HepG2 (cell line): ENCODE measurements around the gene NXPE3. TPM values are rescaled to one million over a fixed set of nuclear protein-coding genes. Genes with fewer than 3 reads are reported as not detected.
"Not testable (repeated sequence)": the region's sequence is repeated elsewhere in the genome, so short reads cannot be mapped to it uniquely, and the experiment has no call there.

Experiments used
- ATAC-seq: fragments of 200-7000 bp; cut with Tn5 transposase; 3 replicates; pipeline ENCODE4 v1.9.1; 2020; ENCODE audit warnings: mild to moderate bottlenecking, moderate library complexity
- BruUV-seq: library from RNA; stranded (reverse); fragments of 400-500 nt; replicated peaks from 2 replicates; lab custom pipeline; 2021; lab: Mats Ljungman, UMichigan
- CTCF ChIA-PET: fragments of 300-600 bp; formaldehyde crosslinking; extraction: SDS; loops from one replicate; lab custom pipeline; 2021; ENCODE audit warnings: low total read pairs, inconsistent platforms, low intra/inter-chr PET ratio; lab: Yijun Ruan, JAX
- POLR2A ChIA-PET: fragments of 350-600 bp; sonication (Branson Sonifier 250); formaldehyde crosslinking; loops from one replicate; lab custom pipeline; 2020; ENCODE audit warnings: antibody characterized with exemption, inconsistent platforms; lab: Yijun Ruan, JAX
- DNase-seq: peaks from one replicate; pipeline ENCODE4 v3.0.0-alpha.2; 2015; ENCODE audit warnings: low spot score
- FAIRE-seq: peaks from 3 replicates; lab custom pipeline; 2011; peaks lifted over from hg19 to GRCh38; lab: Jason Lieb, UNC
- H2AFZ ChIP-seq: one replicate; pipeline ENCODE4 v1.6.1; 2011; ENCODE audit warnings: low read length, inconsistent platforms
- H3K27ac ChIP-seq: fragments of 300-600 bp; 3 replicates; pipeline ENCODE4 v1.8.0; 2011; ENCODE audit warnings: mixed run types, mild to moderate bottlenecking, mixed read lengths, low read length, inconsistent platforms; ENCODE audit not compliant: insufficient read depth; ENCODE audit errors: extremely low read length
- H3K27me3 ChIP-seq, 2 experiments: fragments of 200-600 bp in 1 of 2; 2 replicates in 1 of 2; 3 replicates in 1 of 2; pipeline versions ENCODE4 v1.6.0 to v1.8.0; 2011; ENCODE audit warnings: low read length in 2 of 2, mild to moderate bottlenecking in 2 of 2, moderate library complexity in 2 of 2, inconsistent platforms in 1 of 2; ENCODE audit not compliant: insufficient read depth in 2 of 2, control insufficient read depth in 1 of 2
- H3K36me3 ChIP-seq, 2 experiments: fragments of 200-600 bp in 1 of 2; replicated peaks in 1 of 2; 2 replicates in 1 of 2; 3 replicates in 1 of 2; pipeline versions ENCODE4 v1.5.1 to v1.8.0; 2011; ENCODE audit warnings: low read length in 2 of 2, inconsistent platforms in 1 of 2; ENCODE audit not compliant: insufficient read depth in 2 of 2, control insufficient read depth in 1 of 2
- H3K4me1 ChIP-seq: 2 replicates; pipeline ENCODE4 v1.5.1; 2012; ENCODE audit warnings: low read length, inconsistent platforms; ENCODE audit not compliant: insufficient read depth
- H3K4me2 ChIP-seq: 2 replicates; pipeline ENCODE4 v1.6.0; 2011; ENCODE audit warnings: low read depth, low read length, inconsistent platforms
- H3K4me3 ChIP-seq, 3 experiments: fragments of 200-600 bp in 1 of 3; sonication (generic), shearing (Covaris generic) in 1 of 3; replicated peaks in 1 of 3; 2 replicates each; pipeline ENCODE4 v1.5.1; 2011 to 2016; ENCODE audit warnings: low read length in 3 of 3, inconsistent platforms in 2 of 3, low read depth in 2 of 3, mild to moderate bottlenecking in 2 of 3, control low read depth in 1 of 3, mixed read lengths in 1 of 3; ENCODE audit not compliant: insufficient read depth in 1 of 3
- H3K79me2 ChIP-seq: one replicate; pipeline ENCODE4 v1.6.1; 2011; ENCODE audit warnings: low read length, inconsistent platforms; ENCODE audit not compliant: insufficient read depth
- H3K9ac ChIP-seq: 2 replicates; pipeline ENCODE4 v1.6.0; 2011; ENCODE audit warnings: mild to moderate bottlenecking, low read depth, low read length, inconsistent platforms; ENCODE audit not compliant: insufficient read depth
- H3K9me3 ChIP-seq: 2 replicates; pipeline ENCODE4 v1.5.1; 2012; ENCODE audit warnings: mild to moderate bottlenecking, low read length
- H4K20me1 ChIP-seq: 2 replicates; pipeline ENCODE4 v1.6.0; 2011; ENCODE audit warnings: inconsistent platforms, mild to moderate bottlenecking, low read length, moderate library complexity; ENCODE audit not compliant: insufficient read depth
- SALL1 ChIP-seq: sonication (generic); formaldehyde crosslinking; IDR thresholded peaks from 2 replicates; pipeline ENCODE4 v1.8.0; 2022; ENCODE audit warnings: mild to moderate bottlenecking, missing genetic modification reagents
- STAT6 ChIP-seq: sonication (generic); formaldehyde crosslinking; IDR thresholded peaks from 2 replicates; pipeline ENCODE4 v1.4.0; 2020; ENCODE audit warnings: missing genetic modification reagents, mild to moderate bottlenecking, borderline replicate concordance
- THAP8 ChIP-seq: sonication (generic); formaldehyde crosslinking; IDR thresholded peaks from 2 replicates; pipeline ENCODE4 v1.5.1; 2020; ENCODE audit warnings: missing genetic modification reagents, mild to moderate bottlenecking, borderline replicate concordance
- WGBS: methylation state at CpG from one replicate; pipeline ENCODE4 v1.1.6; 2017; ENCODE audit warnings: low lambda C conversion rate; 5-methylcytosine and 5-hydroxymethylcytosine counted together
- in situ Hi-C: cut with HindIII; loops from 2 replicates; pipeline ENCODE4 v1.10.0; 2017; ENCODE audit warnings: low pct_unique_long_range_greater_than_20kb; ENCODE audit not compliant: extremely low pct_ligation_motif_present
- intact Hi-C: fragments of 100-400 bp; cut with micrococcal nuclease; formaldehyde crosslinking; loops from one replicate; pipeline ENCODE4 v1.10.0; 2022; ENCODE audit not compliant: unreplicated experiment
- polyA plus RNA-seq, 8 experiments: library from polyadenylated mRNA; depleted of rRNA in 3 of 8; stranded (reverse) in 7 of 8; unstranded in 1 of 8; fragments of >200 nt; fragmentation: Illumina TruSeq in 4 of 8; extraction: Trizol in 4 of 8; gene quantifications; 2 replicates each; pipeline versions ENCODE4 v1.2.1 to v1.2.3, GENCODE V29; 2011 to 2016; ENCODE audit warnings: low read depth in 4 of 8, missing spikeins in 1 of 8, mixed read lengths in 1 of 8; ENCODE audit not compliant: insufficient read depth in 1 of 8
- total RNA-seq, 5 experiments: library from RNA; depleted of rRNA; stranded (reverse); fragments of >200 nt; fragmentation: Illumina TruSeq; extraction: Trizol; gene quantifications; 2 replicates each; pipeline ENCODE4 v1.2.3, GENCODE V29; 2016; ENCODE audit warnings: low read depth in 1 of 5

Gene NXPE3
- total and polyA plus RNA-seq, 2 of the 13 experiments (the other 11 are each of a cell fraction or from before 2014, with no cell fraction given) = 3.5 to 4.7 TPM

- H3K9ac ChIP-seq = no peak overlapping the region
- ChIA-PET POLR2A (no interaction called here), CTCF (no interaction called here)
- H3K4me3 ChIP-seq = no peak overlapping the region
- H2AFZ ChIP-seq = no peak overlapping the region
- 96% methylated on average over 4 of the region's 4 CpGs for WGBS
- H3K36me3 ChIP-seq = peaks cover 2 to 36% of the 10 kb centered on the region in 2 experiments; a peak in 4 of 5 replicates
- ATAC-seq = no peak
- in situ Hi-C loops = no loop called here
- H4K20me1 ChIP-seq = no peaks in the 10 kb centered on the region
- TF ChIP-seq STAT6 (CRISPR knock-in tag) = no peak
- TF ChIP-seq, all 625 proteins: peak for 0
- no peaks in the 10 kb centered on the region for H3K4me1 ChIP-seq
- no TSS peak for BruUV-seq
- DNase-seq (no peak), FAIRE-seq (no peak)
- H3K27ac ChIP-seq = no peak overlapping the region
- H3K9me3 ChIP-seq = no peaks in the 10 kb centered on the region
- H3K27me3 ChIP-seq = no peaks in the 10 kb centered on the region
- no peak overlapping the region for H3K4me2 ChIP-seq
- intact Hi-C loops = no loop called here
- H3K79me2 ChIP-seq = no peaks in the 10 kb centered on the region
These were observed 46.8 kb upstream of the NXPE3 start for GRCh38 chr3:101732240-101732641.

DNA sequence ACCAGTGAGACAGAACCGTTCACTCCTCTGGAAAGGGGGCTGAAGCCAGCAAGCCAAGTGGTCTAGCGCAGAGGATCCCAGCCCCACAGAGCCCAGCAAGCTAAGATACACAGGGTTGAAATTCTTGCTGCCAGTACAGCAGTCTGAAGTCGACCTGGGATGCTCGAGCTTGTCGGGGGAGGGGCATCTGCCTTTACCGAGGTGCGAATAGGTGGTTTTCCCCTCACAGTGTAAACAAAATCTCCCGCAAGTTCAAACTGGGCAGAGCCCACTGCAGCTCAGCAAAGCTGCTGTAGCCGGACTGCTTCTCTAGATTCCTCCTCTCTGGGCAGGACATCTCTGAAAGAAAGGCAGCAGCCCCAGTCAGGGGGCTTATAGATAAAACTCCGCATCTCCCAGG lies 43.2 kb upstream of the NXPE3 start:
- TF ChIP-seq SALL1 (CRISPR knock-in tag) (no peak), THAP8 (CRISPR knock-in tag) (no peak)
- WGBS = 90% methylated on average over 2 of the region's 10 CpGs
- Histone ChIP-seq H3K4me3 (no peak overlapping the region), H3K9ac (no peak overlapping the region), H3K9me3 (no peaks in the 10 kb centered on the region), H3K4me1 (no peaks in the 10 kb centered on the region), H3K79me2 (no peaks in the 10 kb centered on the region), H3K4me2 (no peak overlapping the region), H2AFZ (no peak overlapping the region), H3K36me3 (peaks cover 2 to 31% of the 10 kb centered on the region in 2 experiments; a peak in 4 of 5 replicates), H4K20me1 (no peaks in the 10 kb centered on the region), H3K27me3 (no peaks in the 10 kb centered on the region), H3K27ac (no peak overlapping the region)
- BruUV-seq = no TSS peak
- intact Hi-C loops (no loop called here), in situ Hi-C loops (no loop called here)
- ATAC-seq (no peak), DNase-seq (no peak), FAIRE-seq (no peak)
- POLR2A ChIA-PET = no interaction called here
- CTCF ChIA-PET = interaction anchor here (0.6 kb wide), 1 partner anchor 140 kb away, joined by 3 read pairs; no protein-coding TSS in a partner anchor

- H3K36me3 ChIP-seq, H3K27ac ChIP-seq, ATAC-seq, H3K9me3 ChIP-seq, H3K79me2 ChIP-seq, H3K4me3 ChIP-seq, H4K20me1 ChIP-seq, H3K9ac ChIP-seq, H2AFZ ChIP-seq, H3K4me1 ChIP-seq, in situ Hi-C loops, POLR2A ChIA-PET, H3K4me2 ChIP-seq, H3K27me3 ChIP-seq, DNase-seq, FAIRE-seq, intact Hi-C loops, CTCF ChIA-PET, BruUV-seq: not testable (repeated sequence)
- WGBS = 99% methylated on average over 3 of the region's 3 CpGs
These were observed 37.1 kb upstream of the NXPE3 start for GRCh38 chr3:101741914-101742313.
